Measurements from ENCODE around the gene KLHDC4.

DNA sequence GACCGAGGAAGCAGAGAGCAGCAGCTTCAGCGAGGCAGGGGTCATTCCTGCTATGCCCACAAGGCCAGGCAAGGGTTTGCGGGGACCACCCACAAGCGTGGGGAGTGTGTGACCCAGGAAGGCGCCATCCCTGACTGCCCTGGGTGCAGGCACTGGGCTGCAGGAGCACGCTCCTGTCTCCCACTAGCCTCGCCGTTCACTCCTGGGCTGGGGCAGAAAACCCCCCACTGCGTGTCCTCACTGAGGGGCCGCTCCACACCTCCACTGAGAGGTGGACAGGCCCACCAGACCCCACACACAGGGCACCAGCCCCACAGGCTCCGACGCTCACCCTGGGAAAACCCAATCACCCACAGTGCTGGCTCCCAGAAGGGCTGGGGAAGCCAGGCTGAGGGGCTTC lies 56.1 kb downstream of the KLHDC4 start:
- TF ChIP-seq, protein P1, sequence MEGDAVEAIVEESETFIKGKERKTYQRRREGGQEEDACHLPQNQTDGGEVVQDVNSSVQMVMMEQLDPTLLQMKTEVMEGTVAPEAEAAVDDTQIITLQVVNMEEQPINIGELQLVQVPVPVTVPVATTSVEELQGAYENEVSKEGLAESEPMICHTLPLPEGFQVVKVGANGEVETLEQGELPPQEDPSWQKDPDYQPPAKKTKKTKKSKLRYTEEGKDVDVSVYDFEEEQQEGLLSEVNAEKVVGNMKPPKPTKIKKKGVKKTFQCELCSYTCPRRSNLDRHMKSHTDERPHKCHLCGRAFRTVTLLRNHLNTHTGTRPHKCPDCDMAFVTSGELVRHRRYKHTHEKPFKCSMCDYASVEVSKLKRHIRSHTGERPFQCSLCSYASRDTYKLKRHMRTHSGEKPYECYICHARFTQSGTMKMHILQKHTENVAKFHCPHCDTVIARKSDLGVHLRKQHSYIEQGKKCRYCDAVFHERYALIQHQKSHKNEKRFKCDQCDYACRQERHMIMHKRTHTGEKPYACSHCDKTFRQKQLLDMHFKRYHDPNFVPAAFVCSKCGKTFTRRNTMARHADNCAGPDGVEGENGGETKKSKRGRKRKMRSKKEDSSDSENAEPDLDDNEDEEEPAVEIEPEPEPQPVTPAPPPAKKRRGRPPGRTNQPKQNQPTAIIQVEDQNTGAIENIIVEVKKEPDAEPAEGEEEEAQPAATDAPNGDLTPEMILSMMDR (IDR thresholded peaks at IDR 0.05; ENCODE audit: insufficient read depth, low read depth, low read length): no peak
- TF ChIP-seq EZH2 (IDR thresholded peaks at IDR 0.05; ENCODE audit: insufficient read depth, low read length): no peak

Measured in astrocyte (in vitro differentiated cells and primary cell).